NCI-H1105 (cell line): ENCODE results near the gene PI4K2A.
A peak's percentile ranks its signal among the peaks of the same experiment; 100 is the strongest.

Experiments
- DNase-seq: peaks from one replicate; lab custom pipeline; 2025; lab: John Stamatoyannopoulos, UW

The PI4K2A gene

GRCh38 chr10:97640174-97640867, at the start of gene PI4K2A:
Gene PI4K2A (plus strand): TSS chr10:97640671. CDS start chr10:97640743, 72 bp downstream.
- peak; percentile 93 for DNase-seq

DNA sequence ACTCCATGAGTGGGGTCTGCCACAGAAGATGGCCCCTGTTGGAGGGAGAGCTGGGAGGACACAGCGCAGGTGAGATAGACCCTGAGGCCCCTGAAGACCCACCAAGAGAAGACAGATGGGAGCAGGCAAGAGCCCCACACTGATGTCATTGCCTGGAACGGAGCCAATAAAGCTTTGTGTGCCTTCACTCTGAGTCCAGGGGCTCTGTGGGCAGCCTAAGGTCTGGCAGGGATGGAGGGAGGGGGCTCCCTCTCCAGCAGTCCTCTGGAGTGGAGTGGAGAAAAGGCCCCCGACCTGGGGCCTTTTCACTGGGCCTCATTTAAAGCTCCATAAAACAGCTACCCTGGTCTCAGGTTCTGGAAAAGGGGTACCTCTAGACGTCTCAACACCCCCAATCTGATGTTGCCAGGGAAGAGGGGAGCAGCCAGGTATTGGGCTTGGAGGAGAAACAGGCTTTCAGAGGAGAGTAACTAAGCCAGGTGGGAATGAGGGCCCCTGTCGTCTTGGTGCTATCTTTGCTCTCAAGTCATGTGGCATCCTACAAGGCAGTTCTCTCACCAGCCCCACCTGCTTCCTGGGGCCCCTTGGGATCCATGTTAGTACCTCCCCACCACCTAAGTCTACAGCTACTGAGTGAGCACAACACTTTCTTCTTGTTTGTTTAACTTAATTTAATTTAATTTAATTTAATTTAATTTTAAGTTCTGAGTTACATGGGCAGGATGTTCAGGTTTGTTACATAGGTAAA, 49.5 kb upstream of the PI4K2A start:
- DNase-seq, result no peak

DNA sequence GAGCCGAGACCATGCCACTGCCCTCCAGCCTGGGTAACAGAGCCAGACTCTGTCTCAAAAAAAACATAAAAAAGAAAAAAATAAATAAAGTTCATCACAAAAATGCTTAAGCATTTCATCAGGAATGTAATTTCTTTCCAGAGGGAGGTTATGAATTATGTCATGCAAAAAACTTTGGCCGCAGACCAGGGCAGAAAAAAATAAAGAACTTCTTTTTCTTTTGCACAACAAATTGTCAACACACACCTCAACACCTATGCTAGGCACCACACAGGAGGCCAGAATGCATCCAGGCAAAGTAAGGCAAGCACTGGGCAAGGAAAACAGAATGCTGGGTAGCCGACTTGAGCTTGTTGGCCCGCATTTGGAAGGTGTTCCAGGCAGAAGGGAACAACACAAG, 47.0 kb upstream of the PI4K2A start:
- no peak for DNase-seq

DNA sequence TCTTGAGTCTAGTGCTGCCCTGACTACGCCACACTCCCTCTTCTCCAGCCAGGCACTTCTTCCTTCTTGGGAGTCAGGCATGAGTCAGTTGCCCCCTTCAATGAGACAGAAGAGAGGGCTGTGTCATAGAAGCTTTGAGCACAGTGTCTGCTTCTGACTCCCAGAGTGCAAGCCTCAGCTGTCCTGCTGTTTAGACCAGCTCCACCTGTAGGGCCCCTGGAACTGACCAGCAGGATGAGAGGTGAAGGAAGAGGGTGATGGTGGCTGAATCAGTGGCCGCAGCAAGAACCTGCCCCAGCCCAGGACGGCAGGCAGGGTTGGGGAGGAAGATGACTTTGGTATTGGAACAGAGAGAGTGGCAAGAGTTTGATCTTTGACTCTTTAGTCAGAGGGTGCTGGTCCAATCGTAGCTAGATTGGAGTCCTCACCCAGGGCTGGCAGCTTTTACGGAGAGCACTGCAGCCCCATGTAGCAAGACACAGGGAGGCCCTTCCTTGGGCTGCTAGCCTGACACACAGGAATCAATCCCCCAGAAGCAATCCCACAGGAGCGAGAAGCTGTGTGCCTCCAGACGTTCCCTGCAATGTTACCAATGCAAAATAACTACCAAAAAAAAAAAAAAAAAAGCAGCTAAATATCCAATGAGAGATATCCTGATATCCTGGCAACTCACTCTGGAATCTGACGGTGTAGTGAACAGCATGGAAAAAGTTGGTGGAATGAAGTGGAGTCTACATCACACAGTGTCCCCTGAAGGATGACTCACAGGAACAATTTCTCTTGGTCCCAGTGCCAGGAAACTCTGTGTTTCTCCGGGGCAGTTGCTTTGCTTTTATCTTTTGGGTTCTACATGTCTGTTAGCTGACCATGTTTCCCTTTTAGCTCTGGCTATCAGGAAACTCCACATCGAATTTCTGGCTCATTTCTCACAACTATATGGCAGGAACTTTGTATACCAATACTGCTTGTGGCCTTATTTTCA, 44.1 kb upstream of the PI4K2A start:
- no peak for DNase-seq

DNA sequence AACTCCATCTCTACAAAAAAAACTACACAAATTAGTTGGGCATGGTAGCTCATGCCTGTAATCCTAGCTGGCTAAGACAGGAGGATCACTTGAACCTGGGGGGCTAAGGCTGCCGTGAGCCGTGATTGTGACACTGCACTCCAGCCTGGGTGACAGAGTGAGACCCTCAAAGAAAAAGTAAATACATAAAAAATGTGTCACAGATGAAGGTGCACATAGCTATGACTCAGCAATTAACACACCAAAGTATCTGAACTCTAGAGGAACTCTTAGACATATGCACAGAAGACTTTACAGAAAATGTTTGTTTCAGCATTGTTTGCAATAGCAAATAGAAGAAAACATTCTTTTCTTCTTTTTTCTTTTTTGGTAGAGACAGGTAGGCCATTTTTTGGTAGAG, 42.7 kb upstream of the PI4K2A start:
- no peak for DNase-seq

DNA sequence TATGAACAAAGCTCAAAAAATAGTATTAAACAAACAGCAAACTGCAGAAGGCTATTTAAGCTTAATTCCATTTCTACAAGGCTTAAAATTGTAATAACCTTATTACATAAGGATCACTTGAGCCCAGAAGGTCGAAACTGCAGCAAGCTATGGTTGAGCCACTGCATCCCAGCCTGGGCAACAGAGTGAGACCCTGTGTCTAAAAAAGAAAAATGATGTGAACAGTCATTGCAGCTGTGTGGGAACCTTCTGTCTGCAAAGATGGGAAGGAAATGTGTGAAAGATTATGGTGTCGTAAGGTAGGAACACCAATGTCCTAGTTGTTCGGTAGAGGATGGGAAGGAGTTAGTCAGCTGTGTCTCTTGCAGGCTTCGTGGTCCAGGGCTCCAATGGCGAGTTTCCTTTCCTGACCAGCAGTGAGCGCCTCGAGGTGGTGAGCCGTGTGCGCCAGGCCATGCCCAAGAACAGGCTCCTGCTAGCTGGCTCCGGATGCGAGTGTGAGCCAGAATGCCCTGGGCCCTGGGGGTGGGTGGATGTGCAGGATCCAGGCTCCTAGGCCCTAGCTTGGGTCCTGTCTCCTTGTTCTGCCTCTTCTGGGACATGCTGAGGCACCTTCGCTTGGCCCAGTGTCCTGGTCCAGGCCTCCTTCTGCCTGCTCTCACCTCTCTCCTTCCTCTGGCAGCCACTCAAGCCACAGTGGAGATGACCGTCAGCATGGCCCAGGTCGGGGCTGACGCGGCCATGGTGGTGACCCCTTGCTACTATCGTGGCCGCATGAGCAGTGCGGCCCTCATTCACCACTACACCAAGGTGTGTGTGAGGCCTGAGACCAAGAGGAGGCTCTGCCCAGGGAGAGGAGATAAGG, 41.8 kb upstream of the PI4K2A start:
- no peak for DNase-seq

DNA sequence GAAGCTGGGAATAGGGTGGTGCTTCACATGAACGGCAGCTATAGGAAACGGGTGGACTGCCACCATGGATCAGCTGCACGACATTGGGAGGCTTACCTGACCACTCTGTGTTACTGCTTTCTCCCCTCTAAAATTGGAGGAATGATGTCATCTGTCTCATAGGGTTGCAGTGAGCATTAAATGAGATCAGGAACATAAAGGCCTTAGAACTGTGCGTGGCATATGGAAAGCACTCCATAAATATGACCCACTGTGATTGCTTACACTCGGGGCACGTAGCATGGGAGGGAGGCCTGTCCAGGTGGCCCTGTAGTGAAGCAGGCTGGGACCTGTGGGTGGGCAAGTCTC, 41.2 kb upstream of the PI4K2A start:
- no peak for DNase-seq

GRCh38 chr10:97600616-97601015, 39.9 kb upstream of the PI4K2A start:
- no peak for DNase-seq

DNA sequence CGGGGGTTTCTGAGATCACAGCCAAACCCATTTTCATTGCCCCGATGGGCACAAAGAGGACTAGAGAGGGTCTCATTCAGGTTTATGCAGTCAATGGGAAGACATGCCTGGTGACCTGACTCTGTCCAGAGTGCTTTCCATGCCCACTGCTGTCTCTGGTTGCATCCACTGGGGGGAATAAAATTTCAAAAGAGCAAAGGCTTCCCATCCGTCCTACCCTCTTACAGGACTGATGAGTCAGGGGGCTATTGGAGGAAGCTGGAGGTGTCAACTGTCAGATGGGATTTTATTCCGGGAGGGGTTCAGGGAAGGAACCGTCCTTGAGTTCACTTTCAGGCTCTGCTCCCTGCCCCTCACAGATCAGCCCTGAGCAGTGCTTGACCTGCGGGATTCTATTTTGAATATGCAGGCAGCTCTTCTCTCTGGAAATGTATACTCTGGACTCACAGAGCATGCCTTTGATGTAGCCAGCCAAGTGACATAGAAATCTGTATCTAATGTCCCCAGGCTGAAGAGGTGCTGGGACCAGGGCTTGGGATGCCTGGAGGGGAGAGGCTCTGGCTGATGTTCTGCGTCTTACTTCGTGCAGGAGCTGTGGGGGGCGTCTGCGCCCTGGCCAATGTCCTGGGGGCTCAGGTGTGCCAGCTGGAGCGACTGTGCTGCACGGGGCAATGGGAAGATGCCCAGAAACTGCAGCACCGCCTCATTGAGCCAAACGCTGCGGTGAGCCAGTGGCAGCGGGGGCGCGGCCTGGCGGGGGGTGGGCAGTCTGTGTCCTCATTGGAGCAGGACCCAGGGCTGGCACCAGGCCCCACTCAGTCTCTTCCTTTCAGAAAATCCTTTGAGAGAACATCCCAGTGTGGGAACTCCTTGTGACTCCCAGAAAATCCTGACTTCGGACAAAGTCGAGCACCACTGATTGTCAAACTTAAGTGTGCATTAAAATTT, 38.9 kb upstream of the PI4K2A start:
- no peak for DNase-seq

DNA sequence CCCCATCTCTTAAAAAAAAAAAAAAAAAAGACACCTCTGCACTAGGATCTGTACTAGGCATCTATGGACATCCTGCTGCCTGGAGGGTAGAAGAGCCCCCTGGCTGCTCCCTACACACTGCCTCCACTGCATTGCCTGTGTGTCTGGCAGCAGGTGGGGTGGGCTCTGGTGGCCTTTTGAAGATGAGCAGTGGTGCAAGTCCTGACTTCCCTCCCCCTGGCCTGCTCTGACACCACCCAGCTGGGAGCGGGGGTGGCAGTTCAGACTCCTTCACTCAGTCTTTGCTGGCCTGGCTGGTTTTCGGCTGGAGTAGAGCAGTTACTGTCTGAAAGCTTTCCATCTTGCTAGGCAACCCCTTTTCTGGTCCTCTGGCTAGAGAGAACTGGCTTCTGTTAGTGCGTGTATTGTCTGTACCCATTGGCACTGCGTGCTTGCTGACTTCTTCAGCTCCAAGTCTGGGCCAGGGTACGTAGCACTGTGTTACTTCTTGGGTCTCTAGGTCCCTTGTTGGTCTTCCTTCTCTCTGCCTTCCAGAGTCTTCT, 33.3 kb upstream of the PI4K2A start:
- no peak for DNase-seq

- no peak for DNase-seq
Measured at GRCh38 chr10:97608991-97609561, 31.4 kb upstream of the PI4K2A start.

- no peak for DNase-seq
Measured at GRCh38 chr10:97611473-97611872, 29.0 kb upstream of the PI4K2A start.

DNA sequence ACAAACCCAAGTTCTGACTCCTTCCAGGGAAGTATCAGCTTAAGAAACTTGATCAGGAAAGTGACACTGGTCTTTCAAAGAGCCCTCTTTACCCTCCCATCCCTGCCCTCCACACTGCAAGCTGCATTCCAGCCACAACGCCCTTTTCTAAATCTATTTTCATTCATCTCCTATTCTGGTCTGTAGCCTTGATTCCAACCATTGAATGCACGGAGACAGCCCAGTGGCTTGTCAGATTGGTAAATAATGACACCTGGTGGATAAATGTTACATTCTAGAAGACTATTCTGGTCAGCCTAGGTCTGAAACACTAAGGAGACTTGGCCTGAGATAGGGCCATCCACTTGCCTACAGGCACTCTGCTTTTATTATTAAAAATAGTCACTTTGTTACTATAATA, 28.1 kb upstream of the PI4K2A start:
- DNase-seq, result no peak

- DNase-seq, result no peak
Measured at GRCh38 chr10:97618285-97618684, 22.2 kb upstream of the PI4K2A start.

DNA sequence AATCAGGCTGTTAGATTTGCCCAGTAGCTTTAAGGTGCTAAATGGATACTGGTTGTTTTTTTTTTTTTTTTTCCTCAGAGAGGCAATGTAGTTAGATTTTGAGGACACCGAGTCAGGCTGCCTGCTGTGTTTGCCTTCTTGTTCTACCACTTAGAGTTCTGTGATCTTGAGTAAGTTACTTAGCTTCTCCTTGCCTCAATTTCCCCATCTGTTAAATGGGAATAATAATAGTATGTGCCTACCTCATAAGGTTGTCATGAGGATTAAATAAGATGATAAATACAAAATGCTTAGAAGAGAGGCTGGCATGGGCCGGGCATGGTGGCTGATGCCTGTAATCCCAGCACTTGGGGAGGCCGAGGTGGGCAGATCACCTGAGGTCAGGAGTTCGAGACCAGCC, 21.7 kb upstream of the PI4K2A start:
- DNase-seq, result no peak

- DNase-seq, result no peak
Measured at GRCh38 chr10:97623277-97623676, 17.2 kb upstream of the PI4K2A start.

- DNase-seq, result no peak
Measured at GRCh38 chr10:97627731-97628130, 12.7 kb upstream of the PI4K2A start.

GRCh38 chr10:97628228-97628627, 12.2 kb upstream of the PI4K2A start:
- DNase-seq, result no peak

DNA sequence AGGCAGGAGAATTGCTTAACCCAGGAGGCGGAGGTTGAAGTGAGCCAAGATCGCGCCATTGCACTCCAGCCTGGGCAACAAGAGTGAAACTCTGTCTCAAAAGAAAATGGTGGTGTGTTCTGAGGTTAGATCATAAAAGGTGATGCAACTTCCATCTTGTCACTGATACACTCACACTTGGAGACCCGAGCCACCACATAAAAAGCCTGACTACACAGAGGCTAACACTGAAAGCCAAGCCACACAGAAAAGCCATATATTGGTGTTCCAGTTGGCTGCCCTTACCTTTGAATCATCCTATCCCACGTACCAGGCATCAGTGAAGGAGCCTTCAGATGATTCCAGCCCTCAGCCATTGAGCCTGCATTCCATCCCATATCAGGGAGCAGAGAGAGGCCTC, 11.2 kb upstream of the PI4K2A start:
- no peak for DNase-seq

DNA sequence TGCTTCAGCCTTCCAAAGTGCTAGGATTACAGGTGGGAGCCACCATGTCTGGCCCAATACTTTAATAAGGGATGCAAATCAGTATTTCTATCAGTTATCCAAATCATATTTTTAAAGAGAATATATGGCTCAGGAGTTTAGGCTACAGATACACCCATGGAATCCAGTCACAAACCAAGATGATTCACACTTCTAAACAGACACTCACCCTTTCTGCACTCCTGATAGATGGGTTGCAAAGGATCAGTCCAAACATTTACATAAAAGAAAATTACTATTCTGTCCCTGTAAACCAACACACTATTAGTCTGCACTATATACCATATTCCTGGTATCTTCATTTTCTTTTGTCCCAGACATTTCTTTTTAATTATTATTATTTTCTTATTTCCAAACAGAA, 9.4 kb upstream of the PI4K2A start:
- DNase-seq, result no peak
